Gastroesophageal sphincter (tissue), 3 donors: Measurements from ENCODE around the gene OR51F2.

Source experiments
- CTCF ChIP-seq, 4 experiments: fragments of 200-600 bp in 2 of 4; fragments of 450-650 bp in 2 of 4; sonication (generic) in 1 of 4; IDR thresholded peaks; one replicate each; pipeline ENCODE4 v1.5.1; 2017 to 2019; ENCODE audit warnings: antibody characterized with exemption in 4 of 4, mild to moderate bottlenecking in 2 of 4, moderate library complexity in 2 of 4
- EP300 ChIP-seq: sonication (generic); formaldehyde crosslinking; IDR thresholded peaks from one replicate; pipeline ENCODE4 v1.6.1; 2017; ENCODE audit warnings: antibody characterized with exemption, mild to moderate bottlenecking
- POLR2A ChIP-seq, 2 donors: fragments of 450-650 bp; IDR thresholded peaks; one replicate each; pipeline ENCODE4 v1.6.1; 2017; ENCODE audit warnings: antibody characterized with exemption in 2 of 2, mild to moderate bottlenecking in 2 of 2, moderate library complexity in 1 of 2
- POLR2AphosphoS5 ChIP-seq: sonication (generic); formaldehyde crosslinking; IDR thresholded peaks from one replicate; pipeline ENCODE4 v1.6.1; 2017; ENCODE audit warnings: antibody characterized with exemption

DNA sequence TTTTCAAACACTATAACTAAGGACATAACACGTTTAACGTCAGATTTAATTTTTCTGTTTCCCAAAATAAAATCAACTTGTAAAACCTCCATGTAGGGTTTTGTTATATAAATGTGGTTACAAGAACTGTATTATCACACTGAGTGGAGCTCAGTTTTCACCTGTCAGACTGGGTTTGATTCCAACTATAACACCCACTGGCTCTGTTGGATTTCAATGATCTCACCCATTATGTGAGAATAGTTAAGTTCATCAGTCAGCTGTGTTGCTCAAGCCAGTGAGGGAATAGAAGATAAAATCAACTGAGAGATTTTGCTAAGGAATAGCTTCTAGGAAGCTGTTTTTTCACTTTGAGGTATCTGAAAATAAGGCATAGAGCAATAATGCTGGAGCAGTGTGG lies 11.9 kb upstream of the OR51F2 start:
- TF ChIP-seq CTCF (IDR thresholded peaks at IDR 0.05), result no peak
- no peak for TF ChIP-seq POLR2AphosphoS5
- no peak for TF ChIP-seq EP300
- TF ChIP-seq POLR2A (IDR thresholded peaks at IDR 0.05), result no peak
